HUES48 (cell line): ENCODE measurements around the gene UTF1.
A peak's percentile ranks its signal among the peaks of the same experiment; 100 is the strongest.
"Not testable (repeated sequence)": the region's sequence is repeated elsewhere in the genome, so short reads cannot be mapped to it uniquely, and the experiment has no call there.

Source experiments
- H3K27ac ChIP-seq: one replicate; pipeline ENCODE4 v1.7.0; 2013; ENCODE audit warnings: low read depth, low read length, inconsistent platforms
- H3K27me3 ChIP-seq: 2 replicates; pipeline ENCODE4 v1.6.1; 2013; ENCODE audit warnings: mild to moderate bottlenecking, low read length; ENCODE audit not compliant: control insufficient read depth, insufficient read depth
- H3K36me3 ChIP-seq: 2 replicates; pipeline ENCODE4 v1.6.1; 2013; ENCODE audit warnings: low read length; ENCODE audit not compliant: control insufficient read depth, insufficient read depth
- H3K4me1 ChIP-seq: 2 replicates; pipeline ENCODE4 v1.6.1; 2013; ENCODE audit warnings: mild to moderate bottlenecking, low read length; ENCODE audit not compliant: control insufficient read depth, insufficient read depth
- H3K4me3 ChIP-seq: 2 replicates; pipeline ENCODE4 v1.5.1; 2013; ENCODE audit warnings: mild to moderate bottlenecking, low read depth, low read length
- H3K9ac ChIP-seq: 2 replicates; pipeline ENCODE4 v1.6.1; 2013; ENCODE audit warnings: mild to moderate bottlenecking, low read depth, low read length, moderate library complexity
- H3K9me3 ChIP-seq: 2 replicates; pipeline ENCODE4 v1.6.1; 2013; ENCODE audit warnings: low read length; ENCODE audit not compliant: control insufficient read depth, insufficient read depth

Gene UTF1

GRCh38 chr10:133259602-133259989, 29.6 kb downstream of the UTF1 start:
- Histone ChIP-seq H3K9ac (no peak overlapping the region), H3K36me3 (no peaks in the 10 kb centered on the region), H3K4me1 (peaks cover 18% of the 10 kb centered on the region; the same call in 1 of the 2 replicates), H3K4me3 (no peak overlapping the region), H3K27me3 (peaks cover 17% of the 10 kb centered on the region), H3K9me3 (no peaks in the 10 kb centered on the region), H3K27ac (no peak overlapping the region)

- no peaks in the 10 kb centered on the region for H3K9me3 ChIP-seq
- no peak overlapping the region for H3K9ac ChIP-seq
- no peaks in the 10 kb centered on the region for H3K36me3 ChIP-seq
- H3K27me3 ChIP-seq: peaks cover 17% of the 10 kb centered on the region
- H3K27ac ChIP-seq: no peak overlapping the region
- peaks cover 18% of the 10 kb centered on the region; the same call in 1 of the 2 replicates for H3K4me1 ChIP-seq
- H3K4me3 ChIP-seq: peak overlapping the region; percentile 67
These were observed 31.1 kb downstream of the UTF1 start for GRCh38 chr10:133260895-133261725.

- peak overlapping the region; percentile 67 for H3K4me3 ChIP-seq
- H3K36me3 ChIP-seq: no peaks in the 10 kb centered on the region
- no peak overlapping the region; the same call in 1 of the 2 replicates for H3K9ac ChIP-seq
- peaks cover 18% of the 10 kb centered on the region; the same call in 1 of the 2 replicates for H3K4me1 ChIP-seq
- peaks cover 17% of the 10 kb centered on the region for H3K27me3 ChIP-seq
- no peaks in the 10 kb centered on the region for H3K9me3 ChIP-seq
- H3K27ac ChIP-seq: no peak overlapping the region
These were observed 31.8 kb downstream of the UTF1 start for GRCh38 chr10:133261726-133262325.

- no peaks in the 10 kb centered on the region for H3K36me3 ChIP-seq
- no peak overlapping the region for H3K4me3 ChIP-seq
- H3K4me1 ChIP-seq: peaks cover 12% of the 10 kb centered on the region; the same call in 1 of the 2 replicates
- no peak overlapping the region for H3K9ac ChIP-seq
- peaks cover 17% of the 10 kb centered on the region for H3K27me3 ChIP-seq
- no peak overlapping the region for H3K27ac ChIP-seq
- no peaks in the 10 kb centered on the region for H3K9me3 ChIP-seq
These were observed 32.7 kb downstream of the UTF1 start for GRCh38 chr10:133262696-133263095.

- H3K4me1 ChIP-seq: 0 out of 2 replicates have a peak, but pooled peaks cover 8% of the 10 kb centered on the region
These were observed 33.7 kb downstream of the UTF1 start for GRCh38 chr10:133263674-133264073.

GRCh38 chr10:133264461-133264860, 34.4 kb downstream of the UTF1 start:
- 0 out of 2 replicates have a peak, but pooled peaks cover 8% of the 10 kb centered on the region for H3K4me1 ChIP-seq
- H3K27ac ChIP-seq: no peak overlapping the region
- no peak overlapping the region for H3K9ac ChIP-seq
- H3K27me3 ChIP-seq: peaks cover 17% of the 10 kb centered on the region
- no peaks in the 10 kb centered on the region for H3K36me3 ChIP-seq
- H3K9me3 ChIP-seq: no peaks in the 10 kb centered on the region
- H3K4me3 ChIP-seq: no peak overlapping the region

More at GRCh38 chr10:133263674-133264073, 33.7 kb downstream of the UTF1 start:
- Histone ChIP-seq H3K27me3 (peaks cover 17% of the 10 kb centered on the region), H3K27ac (no peak overlapping the region), H3K36me3 (no peaks in the 10 kb centered on the region), H3K4me3 (no peak overlapping the region), H3K9me3 (no peaks in the 10 kb centered on the region), H3K9ac (no peak overlapping the region)

- not testable (repeated sequence) for H3K4me1 ChIP-seq, H3K36me3 ChIP-seq, H3K9me3 ChIP-seq, H3K4me3 ChIP-seq, H3K9ac ChIP-seq, H3K27ac ChIP-seq
- peaks cover 17% of the 10 kb centered on the region for H3K27me3 ChIP-seq
These were observed 35.0 kb downstream of the UTF1 start for GRCh38 chr10:133265052-133265451.

GRCh38 chr10:133266056-133266795, 36.2 kb downstream of the UTF1 start:
- Histone ChIP-seq H3K27ac (no peak overlapping the region), H3K36me3 (no peaks in the 10 kb centered on the region), H3K4me3 (no peak overlapping the region), H3K9me3 (no peaks in the 10 kb centered on the region), H3K27me3 (peaks cover 17% of the 10 kb centered on the region), H3K9ac (no peak overlapping the region), H3K4me1 (0 out of 2 replicates have a peak, but pooled peaks cover 6% of the 10 kb centered on the region)

GRCh38 chr10:133267293-133267692, 37.3 kb downstream of the UTF1 start:
- H3K4me1 ChIP-seq: 0 out of 2 replicates have a peak, but pooled peaks cover 4% of the 10 kb centered on the region
- H3K27ac ChIP-seq: no peak overlapping the region
- no peak overlapping the region for H3K9ac ChIP-seq
- peaks cover 15% of the 10 kb centered on the region for H3K27me3 ChIP-seq
- no peaks in the 10 kb centered on the region for H3K36me3 ChIP-seq
- H3K9me3 ChIP-seq: no peaks in the 10 kb centered on the region
- no peak overlapping the region for H3K4me3 ChIP-seq

- no peaks in the 10 kb centered on the region for H3K4me1 ChIP-seq
- H3K9me3 ChIP-seq: no peaks in the 10 kb centered on the region
- no peak overlapping the region for H3K27ac ChIP-seq
- H3K27me3 ChIP-seq: peaks cover 9% of the 10 kb centered on the region
- no peak overlapping the region for H3K9ac ChIP-seq
- no peak overlapping the region for H3K4me3 ChIP-seq
- no peaks in the 10 kb centered on the region for H3K36me3 ChIP-seq
These were observed 37.8 kb downstream of the UTF1 start for GRCh38 chr10:133267829-133268228.
